K562 (cell line): Measurements from ENCODE around the gene PCDHB2. TPM values are rescaled to one million over a fixed set of nuclear protein-coding genes. Genes with fewer than 3 reads are reported as not detected.

ENCODE experiments used
- RREB1 ChIP-seq: fragments of 250-450 bp; sonication (Bioruptor Pico); IDR thresholded peaks from 2 replicates; pipeline ENCODE4 v1.4.0; 2020
- ZBTB11 ChIP-seq, 3 experiments: fragments of 200-800 bp in 1 of 3; fragments of 250-450 bp in 1 of 3; fragments of 450-650 bp in 1 of 3; sonication (Bioruptor Pico) in 1 of 3; sonication (Bioruptor generic) in 1 of 3; formaldehyde crosslinking in 1 of 3; IDR thresholded peaks; 2 replicates each; pipeline versions ENCODE4 v1.6.1 to v1.8.0; 2016 to 2022; ENCODE audit warnings: mild to moderate bottlenecking in 2 of 3, missing genetic modification characterization in 2 of 3, missing compliant biosample characterization in 1 of 3, moderate library complexity in 1 of 3
- polyA plus RNA-seq, 8 experiments: library from polyadenylated mRNA; depleted of rRNA in 4 of 8; stranded (reverse) in 5 of 8; unstranded in 3 of 8; fragments of >200 nt; fragmentation: Nextera tagmentation in 2 of 8; fragmentation: Illumina TruSeq in 1 of 8; extraction: Ambion mirVana in 2 of 8; extraction: Trizol in 1 of 8; gene quantifications; 2 replicates each; pipeline versions ENCODE4 v1.2.1 to v1.2.3, GENCODE V29; 2011 to 2014; ENCODE audit warnings: inconsistent platforms in 1 of 8, missing spikeins in 1 of 8
- total RNA-seq, 7 experiments: library from RNA; depleted of rRNA in 6 of 7; stranded (reverse); fragments of >200 nt in 6 of 7; fragmentation: Illumina TruSeq in 2 of 7; extraction: Trizol in 2 of 7; gene quantifications; 2 replicates each; pipeline versions ENCODE4 v1.2.1 to v1.2.3, GENCODE V29; 2011 to 2021; ENCODE audit warnings: low replicate concordance in 1 of 7

PCDHB2 gene
- total and polyA plus RNA-seq, 9 of the 15 experiments (the other 6 are each of a cell fraction or from before 2014, with no cell fraction given): 0.10 to 0.22 (median 0.17) TPM; not detected in 5

- TF ChIP-seq RREB1: no peak
- peak in 1 of 3 experiments; percentile 76; a peak in 1 of 6 replicates for TF ChIP-seq ZBTB11 (CRISPR knock-in tag; IDR thresholded peaks at IDR 0.05)
These were observed 16.6 kb upstream of the PCDHB2 start (continued) for GRCh38 chr5:141077826-141078225.
